ENCODE data around the gene SPRR1A.
A peak's percentile ranks its signal among the peaks of the same experiment; 100 is the strongest.
"Not testable (repeated sequence)": the region's sequence is repeated elsewhere in the genome, so short reads cannot be mapped to it uniquely, and the experiment has no call there.

Gene SPRR1A

GRCh38 chr1:152976688-152977087 is 7.2 kb upstream of the SPRR1A start:
- FAIRE-seq: no peak

- no peak for FAIRE-seq
These were observed 6.3 kb upstream of the SPRR1A start for GRCh38 chr1:152977614-152978013.

GRCh38 chr1:152980676-152981075 is 3.2 kb upstream of the SPRR1A start:
- FAIRE-seq: no peak

GRCh38 chr1:152981146-152981871 is 2.6 kb upstream of the SPRR1A start:
- FAIRE-seq: no peak

- FAIRE-seq: no peak
These were observed 1.8 kb upstream of the SPRR1A start for GRCh38 chr1:152982076-152982475.

- FAIRE-seq: no peak
These were observed 647 bp upstream of the SPRR1A start for GRCh38 chr1:152983234-152983633.

- FAIRE-seq: peak; percentile 64
These were observed 2.7 kb downstream of the SPRR1A start for GRCh38 chr1:152986578-152986977.

GRCh38 chr1:152993186-152993585 is 9.3 kb downstream of the SPRR1A start:
- no peak for FAIRE-seq

GRCh38 chr1:152995842-152996241 is 12.0 kb downstream of the SPRR1A start:
- FAIRE-seq: no peak

GRCh38 chr1:152996633-152997400 is 12.9 kb downstream of the SPRR1A start:
- FAIRE-seq: no peak

- FAIRE-seq: no peak
These were observed 14.0 kb downstream of the SPRR1A start for GRCh38 chr1:152997901-152998300.

GRCh38 chr1:152998476-152998875 is 14.6 kb downstream of the SPRR1A start:
- no peak for FAIRE-seq

GRCh38 chr1:152999818-153000217 is 15.9 kb downstream of the SPRR1A start:
- no peak for FAIRE-seq

GRCh38 chr1:153000294-153000693 is 16.4 kb downstream of the SPRR1A start:
- no peak for FAIRE-seq

- no peak for FAIRE-seq
These were observed 17.5 kb downstream of the SPRR1A start, which contains the start of gene SPRR3 for GRCh38 chr1:153001382-153001781. Gene SPRR3 (plus strand): TSS chr1:153001749. CDS start chr1:153003021, 1,272 bp downstream.

GRCh38 chr1:153011235-153011758 is 27.4 kb downstream of the SPRR1A start:
- FAIRE-seq: not testable (repeated sequence)

- not testable (repeated sequence) for FAIRE-seq
These were observed 37.9 kb downstream of the SPRR1A start for GRCh38 chr1:153021829-153022228.

GRCh38 chr1:153022340-153022739 is 38.5 kb downstream of the SPRR1A start:
- not testable (repeated sequence) for FAIRE-seq

GRCh38 chr1:153023109-153023508 is 39.2 kb downstream of the SPRR1A start:
- FAIRE-seq: no peak

- FAIRE-seq: no peak
These were observed 40.5 kb downstream of the SPRR1A start for GRCh38 chr1:153024413-153024812.

GRCh38 chr1:153025797-153026196 is 41.9 kb downstream of the SPRR1A start:
- FAIRE-seq: no peak

GRCh38 chr1:153028766-153029165 is 44.9 kb downstream of the SPRR1A start:
- FAIRE-seq: no peak

GRCh38 chr1:153030895-153031294 is 47.0 kb downstream of the SPRR1A start, which contains the start of gene SPRR1B:
Gene SPRR1B (plus strand): TSS chr1:153031203. CDS start chr1:153032346, 1,143 bp downstream.
- FAIRE-seq: no peak

- no peak for FAIRE-seq
These were observed 48.2 kb downstream of the SPRR1A start for GRCh38 chr1:153032073-153032472.
